C4-2B (cell line): Measurements from ENCODE around the gene CUEDC1.

Experiments used
- CTCF ChIP-seq: fragments of 450-650 bp; conservative IDR thresholded peaks from 2 replicates; pipeline ENCODE4 v1.5.1; 2017; ENCODE audit warnings: mild to moderate bottlenecking
- ZFX ChIP-seq: fragments of 450-650 bp; IDR thresholded peaks from 2 replicates; pipeline ENCODE4 v1.6.1; 2017

- no peak for TF ChIP-seq CTCF
- TF ChIP-seq ZFX = no peak
Observed at GRCh38 chr17:57899391-57899790, 55.8 kb downstream of the CUEDC1 start.
